Esophagus mucosa (tissue), 1 donor: ENCODE data around the gene ADAD1. TPM values are rescaled to one million over a fixed set of nuclear protein-coding genes. Genes with fewer than 3 reads are reported as not detected.
"Not testable (repeated sequence)": the region's sequence is repeated elsewhere in the genome, so short reads cannot be mapped to it uniquely, and the experiment has no call there.

Source experiments
- ATAC-seq: fragments of 200-7000 bp; cut with Tn5 transposase; one replicate; pipeline ENCODE4 v1.9.1; 2020
- total RNA-seq: library from RNA; stranded (reverse); gene quantifications from one replicate; pipeline ENCODE4 v1.2.4, GENCODE V29; 2023
- donor health status: DM: yes; HTN: yes; CAD: no.

The ADAD1 gene
- not detected for total RNA-seq

DNA sequence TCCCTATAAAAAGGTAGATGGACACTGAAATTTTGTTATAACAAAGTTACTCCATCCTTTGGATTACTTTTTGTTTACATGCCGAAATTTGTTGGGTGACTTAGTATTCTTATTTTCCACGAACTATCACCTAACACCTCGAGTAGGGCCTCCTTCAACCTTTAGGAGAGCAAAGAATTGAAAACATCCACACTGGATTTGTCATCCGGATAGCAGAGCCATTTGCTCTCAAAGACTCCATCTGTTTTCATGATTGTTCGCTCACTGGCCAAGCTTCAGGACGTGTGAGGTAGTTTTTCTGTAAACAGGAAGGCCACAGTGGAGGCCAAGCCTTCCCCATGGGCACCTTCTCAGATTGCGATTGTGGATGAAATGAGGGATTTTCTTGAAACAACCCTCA, at the start of gene ADAD1:
ADAD1 (plus strand) TSS at position 301 of the 400 bp plus-strand sequence. CDS start 1,059 bp downstream, outside the sequence.
- ATAC-seq, result no peak

DNA sequence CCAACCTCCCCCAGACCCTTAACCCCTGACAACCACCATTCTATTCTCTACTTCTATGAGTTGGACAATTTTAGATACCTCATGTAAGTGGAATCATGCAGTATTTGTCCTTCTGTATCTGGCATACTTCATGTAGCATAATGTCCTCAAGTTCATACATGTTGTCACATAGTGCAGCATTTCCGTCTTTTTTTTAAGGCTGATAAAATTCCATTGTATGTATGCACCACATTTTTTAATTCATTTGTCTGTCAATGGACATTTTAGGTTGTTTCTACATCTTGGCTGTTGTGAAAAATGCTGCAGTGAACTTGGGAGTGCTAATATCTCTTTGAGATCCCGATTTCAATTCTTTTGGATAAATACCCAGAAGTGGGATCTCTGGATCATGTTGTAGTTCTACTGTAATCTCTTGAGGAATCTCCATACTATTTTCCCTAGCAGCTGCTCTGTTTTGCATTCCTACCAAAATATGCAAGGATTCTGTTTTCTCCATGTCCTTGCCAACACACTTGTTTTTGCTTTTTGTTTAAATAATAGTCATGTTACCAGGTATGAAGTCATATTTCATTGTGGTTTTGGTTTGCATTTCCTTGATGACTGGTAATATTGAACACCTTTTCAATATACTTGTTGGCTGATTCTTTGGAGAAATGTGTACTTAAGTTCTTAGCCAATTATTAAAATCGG, 48.8 kb upstream of the ADAD1 start:
- ATAC-seq, result no peak

DNA sequence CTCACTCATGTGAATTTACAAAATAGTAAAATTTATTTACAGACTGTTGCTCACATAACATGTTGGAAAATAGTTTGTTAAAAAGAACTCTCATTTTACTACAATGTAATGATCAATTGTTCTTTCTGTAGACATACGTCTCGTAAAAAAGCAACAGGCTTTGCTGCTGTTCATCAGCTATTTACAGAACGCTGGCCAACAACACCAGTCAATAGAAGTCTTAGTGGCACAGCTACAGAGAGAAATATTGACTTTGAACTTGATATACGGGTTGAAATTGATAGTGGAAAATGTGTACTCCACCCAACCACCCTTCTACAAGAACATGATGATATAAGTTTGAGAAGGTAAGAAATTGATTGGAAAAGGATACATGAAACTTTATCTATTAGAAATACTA, 47.6 kb upstream of the ADAD1 start:
- no peak for ATAC-seq

DNA sequence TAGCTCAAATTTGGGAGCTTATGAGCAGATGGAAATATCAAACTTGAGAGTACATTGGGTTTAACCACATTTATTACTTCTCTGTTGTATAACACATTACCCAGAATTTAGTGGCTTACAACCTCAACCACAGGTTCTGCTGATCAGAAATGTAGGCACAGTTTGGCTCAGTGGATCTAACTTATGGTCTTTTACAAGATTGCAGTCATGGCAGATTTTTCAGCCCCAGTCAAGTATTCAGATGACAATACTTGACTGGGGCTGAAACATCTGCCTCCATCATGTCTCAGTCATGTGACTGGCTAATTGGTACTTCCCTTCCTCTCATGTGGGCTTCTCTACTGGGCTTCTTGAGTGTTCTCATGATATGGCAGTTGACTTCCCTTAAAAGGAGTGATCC, 44.0 kb upstream of the ADAD1 start:
- no peak for ATAC-seq

DNA sequence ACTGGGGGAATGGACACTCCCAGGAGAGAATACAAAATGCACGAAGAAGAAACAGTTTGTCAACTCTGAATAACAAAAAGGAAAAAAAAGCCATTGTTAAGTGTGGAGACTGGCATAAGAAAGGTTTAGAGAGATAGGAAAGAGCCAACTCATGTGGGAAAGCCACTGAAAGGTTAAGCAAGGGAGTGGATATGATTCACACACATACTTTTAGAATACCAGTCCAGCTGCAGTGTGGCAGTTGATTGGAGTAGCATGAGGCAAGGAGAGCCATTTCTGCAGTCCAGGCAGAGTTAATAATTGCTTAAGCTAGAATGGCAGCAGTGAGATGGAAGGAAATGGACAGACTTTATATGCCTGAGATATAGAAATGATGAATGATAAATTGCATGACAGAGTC, 36.9 kb upstream of the ADAD1 start:
- ATAC-seq, result peak; percentile 70

DNA sequence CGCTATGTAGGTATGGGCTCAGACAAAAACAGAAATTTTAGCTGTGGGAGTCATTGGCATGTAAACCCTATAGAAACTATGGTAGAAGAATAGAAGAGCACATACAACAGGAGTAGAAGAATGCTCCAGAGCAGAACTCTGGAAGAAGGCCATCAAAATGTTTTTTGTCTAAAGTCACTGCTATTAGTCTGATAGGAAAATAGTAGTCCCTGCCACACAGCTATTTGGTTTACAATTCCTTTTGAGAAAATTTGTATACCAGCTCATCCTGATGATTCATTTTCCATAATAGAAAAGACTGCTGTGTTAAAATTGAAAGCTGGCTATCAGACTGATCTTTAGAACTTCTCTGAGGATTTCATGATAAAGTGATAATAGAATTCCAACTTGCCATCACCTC, 32.8 kb upstream of the ADAD1 start:
- ATAC-seq, result no peak

DNA sequence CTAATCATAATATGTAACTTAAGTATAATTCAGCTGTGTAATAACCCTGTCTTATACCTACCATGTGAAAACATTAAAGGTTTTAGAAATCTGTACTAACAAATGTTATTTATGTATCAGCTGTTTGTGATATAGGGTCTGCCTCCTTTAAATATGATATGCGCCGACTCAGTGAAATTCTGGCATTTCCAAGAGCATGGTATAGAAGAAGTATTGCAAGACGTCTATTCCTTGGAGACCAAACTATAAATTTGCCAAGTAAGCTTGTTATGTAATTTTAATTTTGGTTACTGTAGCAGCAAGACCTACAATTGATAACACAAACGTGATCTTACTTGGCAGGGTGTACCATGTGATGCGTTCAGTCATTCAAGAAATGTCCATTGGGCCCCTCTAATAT, 32.3 kb upstream of the ADAD1 start:
- ATAC-seq, result no peak

DNA sequence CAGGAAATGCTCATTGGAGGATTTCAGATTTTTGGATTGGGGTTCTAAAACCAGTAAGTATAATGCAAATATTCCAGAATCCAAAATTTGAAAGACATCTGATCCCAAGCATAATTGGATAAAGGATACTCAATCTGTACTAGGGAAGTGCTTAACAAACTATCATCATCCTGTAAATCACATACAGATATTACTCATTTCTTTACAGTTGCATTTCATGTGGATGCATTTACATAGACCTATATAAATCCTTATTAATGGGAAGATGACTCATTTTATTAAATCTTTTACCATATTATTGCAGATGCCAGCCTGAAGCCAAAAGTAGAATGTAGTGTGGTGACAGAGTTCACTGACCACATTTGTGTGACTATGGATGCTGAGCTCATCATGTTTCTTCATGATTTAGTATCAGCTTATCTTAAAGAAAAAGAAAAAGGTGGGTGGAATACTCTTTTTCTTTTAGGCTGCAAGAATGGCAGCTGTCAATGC, 22.4 kb upstream of the ADAD1 start:
- ATAC-seq, result no peak

DNA sequence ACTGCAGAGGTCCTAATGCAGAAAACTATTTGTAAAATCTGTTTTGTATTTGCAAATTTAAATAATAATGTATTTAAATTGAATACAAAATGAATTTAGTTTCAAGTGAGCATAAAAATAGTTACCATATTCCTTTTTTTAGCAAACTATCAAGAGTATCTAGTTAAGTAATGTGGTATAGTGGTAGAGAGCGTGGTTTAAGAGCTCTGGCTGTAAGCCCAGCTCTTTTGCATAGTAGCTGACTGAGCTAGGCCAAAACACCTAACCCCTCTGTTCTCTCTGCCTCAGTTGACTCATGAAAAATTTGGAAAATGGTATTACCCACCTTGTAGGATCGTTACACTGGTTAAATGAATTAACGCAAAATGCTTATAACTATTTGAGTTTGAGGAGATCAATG, 18.1 kb upstream of the ADAD1 start:
- no peak for ATAC-seq

DNA sequence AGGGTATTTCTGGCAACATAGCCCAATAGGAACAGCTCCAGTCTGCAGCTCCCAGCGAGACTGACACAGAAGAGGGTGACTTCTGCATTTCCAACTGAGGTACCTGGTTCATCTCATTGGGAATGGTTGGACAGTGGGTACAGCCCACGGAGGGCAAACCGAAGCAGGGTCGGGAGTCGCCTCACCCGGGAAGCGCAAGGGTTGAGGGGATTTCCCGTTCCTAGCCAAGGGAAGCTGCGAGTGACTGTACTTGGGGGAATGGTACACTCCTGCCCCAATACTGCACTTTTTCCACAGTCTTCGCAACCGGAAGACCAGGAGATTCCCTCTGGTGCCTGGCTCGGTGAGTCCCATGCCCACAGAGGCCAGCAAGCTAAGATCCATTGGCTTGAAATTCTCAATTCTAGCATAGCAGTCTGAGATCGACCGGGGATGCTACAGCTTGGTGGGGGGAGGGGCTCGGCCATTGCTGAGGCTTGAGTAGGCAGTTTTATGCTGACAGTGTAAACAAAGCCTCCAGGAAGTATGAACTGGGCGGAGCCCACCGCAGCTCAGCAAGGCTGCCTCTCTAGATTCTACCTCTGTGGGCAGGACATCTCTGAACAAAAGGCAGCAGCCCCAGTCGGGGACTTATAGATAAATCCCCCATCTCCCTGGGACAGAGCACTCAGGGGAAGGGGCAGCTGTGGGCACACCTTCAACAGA, 14.0 kb upstream of the ADAD1 start:
- ATAC-seq, result no peak

DNA sequence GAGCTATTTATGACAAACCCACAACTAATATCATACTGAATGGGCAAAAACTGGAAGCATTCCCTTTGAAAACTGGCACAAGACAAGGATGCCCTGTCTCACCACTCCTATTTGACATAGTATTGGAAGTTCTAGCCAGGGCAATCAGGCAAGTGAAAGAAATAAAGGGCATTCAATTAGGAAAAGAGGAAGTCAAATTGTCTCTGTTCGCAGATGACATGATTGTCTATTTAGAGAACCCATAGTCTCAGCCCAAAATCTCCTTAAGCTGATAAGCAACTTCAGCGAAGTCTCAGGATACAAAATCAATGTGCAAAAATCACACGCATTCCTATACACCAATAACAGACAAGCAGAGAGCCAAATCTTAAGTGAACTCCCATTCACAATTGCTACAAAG, 10.0 kb upstream of the ADAD1 start:
- not testable (repeated sequence) for ATAC-seq

DNA sequence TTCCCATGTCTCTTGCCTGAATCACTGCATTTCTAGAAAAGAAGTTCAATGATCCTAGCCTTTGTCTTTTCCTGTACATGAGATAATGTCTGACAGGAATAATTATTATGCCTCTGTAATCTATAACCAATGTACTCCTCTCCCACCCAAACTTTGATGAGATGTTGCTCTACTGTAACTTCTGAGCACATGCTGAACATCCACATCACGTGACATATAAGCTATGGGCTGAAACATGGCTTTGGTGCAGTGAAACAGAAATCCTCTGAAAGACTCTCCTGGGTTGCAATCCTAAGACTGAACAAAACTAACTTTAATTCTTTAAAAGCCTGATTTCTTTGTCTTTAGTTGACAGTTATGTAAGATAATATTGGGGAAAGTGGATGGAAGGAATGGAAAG, 1.5 kb upstream of the ADAD1 start:
- no peak for ATAC-seq

DNA sequence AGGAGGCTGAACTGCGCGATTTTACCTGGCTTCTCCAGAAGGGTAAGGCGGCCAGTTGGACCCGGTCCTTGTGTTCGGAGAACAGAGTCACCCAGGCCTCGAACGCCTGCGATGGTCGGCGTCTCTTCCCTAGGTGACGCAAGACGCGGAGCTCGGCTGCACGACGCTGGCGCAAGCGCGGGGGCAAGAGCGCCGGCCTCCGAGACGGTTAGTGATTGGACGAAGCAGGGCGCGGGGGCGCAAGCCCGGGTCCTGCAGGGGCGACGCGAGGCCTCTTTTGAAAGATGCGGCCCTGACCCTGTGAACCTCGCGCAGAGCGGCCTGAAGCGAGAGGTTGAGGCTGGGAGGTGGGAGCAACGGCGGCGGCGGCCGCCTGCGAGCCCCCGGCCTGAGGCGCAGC, 428 bp downstream of the ADAD1 start:
- no peak for ATAC-seq

DNA sequence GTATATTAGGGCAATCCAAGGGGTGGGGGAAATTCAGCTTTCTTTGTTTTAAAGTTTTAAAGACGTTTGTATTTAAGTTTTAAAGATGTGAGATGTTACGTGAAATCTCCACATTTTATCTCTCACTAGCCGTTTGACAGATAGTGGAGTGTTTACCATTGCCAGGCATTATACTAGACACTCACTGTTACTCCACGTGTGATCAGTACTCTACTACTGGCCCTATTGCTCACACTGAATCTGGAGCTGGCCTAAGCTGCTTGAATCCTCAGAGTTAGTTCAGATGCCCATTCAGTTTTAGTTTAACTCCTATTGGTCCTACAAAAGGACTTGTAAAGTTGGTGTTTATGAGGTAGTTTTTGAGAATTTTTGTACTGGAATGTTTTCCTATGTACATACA, 4.5 kb downstream of the ADAD1 start:
- ATAC-seq, result no peak

DNA sequence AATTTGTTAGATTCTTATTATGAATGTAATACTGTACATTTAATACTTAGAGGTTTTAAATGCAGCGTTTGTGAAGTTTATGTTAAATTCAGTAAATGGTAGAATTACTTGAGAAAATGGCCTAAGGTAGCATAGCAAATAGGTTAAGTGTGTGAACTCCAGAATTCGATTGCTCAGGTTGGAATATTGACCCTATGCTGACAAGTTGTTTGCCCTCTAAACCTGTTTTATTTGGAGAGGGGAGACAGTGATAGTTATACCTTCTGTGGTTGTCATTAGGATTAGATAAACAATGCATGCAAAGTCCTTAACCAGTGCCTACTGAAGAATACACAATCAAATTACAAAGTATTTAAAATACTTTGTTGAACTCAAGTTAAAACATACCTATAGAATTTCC, 5.4 kb downstream of the ADAD1 start:
- no peak for ATAC-seq

DNA sequence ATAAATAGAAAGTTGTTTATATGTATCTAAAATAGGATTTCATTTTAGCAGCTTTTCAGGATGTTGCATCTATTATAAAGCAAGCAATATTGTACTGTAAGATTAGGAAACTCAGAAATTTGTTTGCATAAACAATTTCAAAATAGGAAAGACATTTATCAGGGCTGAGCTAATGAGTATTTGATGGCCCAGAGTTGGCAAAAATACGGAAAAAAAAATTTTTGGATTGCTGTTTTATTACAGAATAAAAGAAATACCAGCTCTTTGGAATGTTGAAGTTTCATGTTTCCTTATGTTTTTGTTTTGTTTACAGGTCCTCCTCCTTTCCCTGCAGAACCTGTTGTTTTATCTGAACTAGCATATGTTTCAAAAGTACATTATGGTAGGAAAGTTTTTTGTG, 14.5 kb downstream of the ADAD1 start:
- ATAC-seq, result no peak

DNA sequence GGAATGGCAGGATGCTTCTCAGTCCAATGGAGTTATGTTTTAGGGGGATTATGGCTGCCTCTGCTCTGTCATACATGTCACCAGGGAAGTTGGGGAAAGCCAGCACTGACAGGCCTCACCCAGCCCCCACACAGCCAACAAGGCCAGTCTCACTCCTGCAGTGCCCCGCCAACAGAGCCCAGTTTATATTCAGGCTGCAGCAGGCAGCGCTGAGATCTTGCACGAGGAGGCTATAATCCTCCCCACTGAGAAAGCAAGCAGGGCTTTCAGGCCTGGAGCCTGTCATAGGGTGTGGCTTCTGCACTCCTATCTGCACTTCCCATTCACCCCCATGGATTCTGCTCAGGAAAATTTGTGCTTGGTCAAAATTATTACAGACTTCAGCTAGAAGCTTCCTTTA, 25.1 kb downstream of the ADAD1 start:
- ATAC-seq, result no peak

DNA sequence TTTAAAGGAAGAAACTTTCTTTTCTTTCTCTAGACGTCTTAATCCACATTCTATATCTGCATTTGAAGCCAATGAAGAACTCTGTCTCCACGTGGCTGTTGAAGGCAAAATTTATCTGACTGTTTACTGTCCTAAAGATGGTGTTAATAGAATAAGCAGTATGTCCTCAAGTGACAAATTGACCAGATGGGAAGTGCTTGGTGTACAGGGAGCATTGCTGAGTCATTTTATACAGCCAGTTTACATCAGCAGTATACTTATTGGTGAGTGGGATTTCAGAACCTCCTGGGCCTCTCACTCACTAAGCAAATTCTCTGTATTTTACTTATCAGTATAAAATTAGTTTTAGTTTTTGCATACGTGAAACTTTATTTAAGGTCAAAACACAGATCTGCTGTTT, 33.7 kb downstream of the ADAD1 start:
- no peak for ATAC-seq

DNA sequence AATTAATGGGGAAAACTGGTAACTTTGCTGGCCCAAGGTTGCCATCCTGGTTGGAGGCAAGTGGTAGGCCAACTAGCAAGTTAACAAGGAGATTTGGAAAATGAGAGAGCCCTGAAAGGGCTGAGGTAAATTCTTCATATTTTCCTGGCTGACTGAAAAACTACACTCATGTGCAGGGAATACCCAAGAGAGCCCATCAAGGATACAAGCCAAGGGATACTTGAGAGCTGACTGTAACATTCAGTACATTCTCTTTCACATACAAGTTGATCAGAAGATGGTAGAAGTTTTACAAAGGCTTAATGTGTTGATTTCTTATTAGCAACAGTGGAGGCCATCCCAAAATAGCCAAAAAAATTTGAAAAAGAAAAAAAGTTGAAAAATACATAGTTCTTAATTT, 44.4 kb downstream of the ADAD1 start:
- no peak for ATAC-seq

DNA sequence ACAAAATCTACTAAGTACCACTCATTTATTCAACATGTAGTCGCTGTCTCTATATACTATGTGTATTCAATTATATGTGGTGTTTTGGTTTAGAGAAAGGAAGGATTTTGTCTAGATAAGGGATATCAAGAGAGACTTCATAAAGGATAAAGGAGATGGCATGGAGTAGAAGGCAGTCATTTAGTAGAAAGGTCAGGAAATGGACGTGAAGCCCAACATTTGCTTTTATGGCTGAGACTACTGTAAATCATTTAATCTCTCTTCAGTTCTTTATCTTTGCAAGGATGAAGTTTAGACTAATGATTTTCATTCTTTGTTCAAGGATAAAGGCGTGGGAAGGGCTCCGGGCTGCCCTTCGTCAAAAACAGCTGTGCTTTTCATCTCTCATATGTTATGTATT, 52.5 kb downstream of the ADAD1 start:
- ATAC-seq, result no peak

DNA sequence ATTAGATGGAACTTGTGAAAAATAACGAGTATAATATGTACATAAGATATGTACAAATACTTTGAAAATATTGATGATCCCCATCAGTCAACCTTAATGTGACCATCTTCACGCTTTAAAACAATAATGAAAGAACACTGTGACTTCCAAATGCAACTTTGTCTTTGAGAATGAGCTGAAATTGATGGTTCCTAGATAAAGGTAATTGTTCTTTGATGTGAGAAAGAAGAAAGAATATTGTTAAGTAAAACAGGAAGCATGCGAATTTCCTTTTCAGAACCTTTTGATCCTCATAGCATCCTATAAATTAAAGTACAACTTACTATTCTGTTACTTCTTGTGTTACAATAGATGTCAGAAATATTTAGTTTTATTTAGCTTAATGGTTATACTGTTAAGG, 55.5 kb downstream of the ADAD1 start:
- no peak for ATAC-seq

DNA sequence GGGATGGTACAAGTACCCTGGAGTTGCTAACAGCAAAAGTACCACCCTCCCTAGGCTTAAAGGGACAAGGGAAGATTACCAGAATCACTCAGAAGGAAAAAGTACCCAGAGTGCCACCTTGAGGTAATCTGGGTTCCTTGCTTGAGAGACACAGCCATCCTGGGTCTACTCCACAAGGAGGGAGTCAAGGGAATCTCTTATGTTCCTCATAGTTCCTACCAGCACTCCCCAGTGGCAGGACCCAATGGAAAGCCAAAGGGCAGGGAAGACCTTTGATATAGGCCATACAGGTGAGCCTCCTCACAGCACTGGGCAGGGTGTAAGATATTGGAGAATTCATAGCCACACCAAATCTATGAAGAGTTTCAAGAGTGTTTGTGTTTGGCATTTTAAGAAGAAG, 72.0 kb downstream of the ADAD1 start:
- no peak for ATAC-seq

DNA sequence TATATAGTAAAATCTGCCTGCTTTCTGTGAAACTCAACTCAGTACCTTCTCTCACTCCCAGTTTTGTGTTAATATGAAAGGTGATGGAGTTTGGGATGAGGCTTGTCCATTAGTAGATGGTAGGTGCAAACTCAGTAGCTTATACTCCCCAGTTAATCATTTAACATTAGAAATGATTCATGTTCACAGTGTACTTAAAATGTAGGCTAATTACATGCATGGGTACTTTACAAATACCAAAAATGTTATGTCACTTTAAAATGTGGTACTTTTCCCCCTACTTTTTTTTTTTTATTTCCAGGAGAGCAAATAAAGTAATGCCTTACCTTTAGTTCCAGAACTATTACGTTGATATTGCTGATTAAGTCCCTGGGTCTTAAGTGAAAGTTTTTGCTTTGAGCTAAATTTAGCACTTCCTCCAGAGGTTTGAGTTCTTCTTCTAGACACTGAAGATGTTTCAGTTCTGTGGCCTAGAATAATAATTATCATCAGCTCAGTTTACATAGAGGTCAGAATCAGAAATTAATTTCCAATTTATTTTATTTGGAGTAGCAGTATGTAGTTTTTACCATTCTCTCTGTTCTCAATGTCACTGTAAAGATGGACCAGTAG, 74.7 kb downstream of the ADAD1 start:
- ATAC-seq, result no peak
